Gastroesophageal sphincter (tissue), 4 donors: ENCODE data around the gene RB1. TPM values are rescaled to one million over a fixed set of nuclear protein-coding genes. Genes with fewer than 3 reads are reported as not detected.

ENCODE experiments used
- ATAC-seq: fragments of 150-250 bp; one replicate; pipeline ENCODE4 v1.9.1; 2016; ENCODE audit warnings: mild to moderate bottlenecking, moderate library complexity
- H3K27ac ChIP-seq, 4 donors: fragments of 200-600 bp; sonication (generic) in 3 of 4; 1 replicate in 3 of 4; 2 replicates in 1 of 4; pipeline ENCODE4 v1.5.1; 2016 to 2019
- H3K27me3 ChIP-seq: fragments of 200-600 bp; sonication (generic); one replicate; pipeline ENCODE4 v1.5.1; 2019
- H3K36me3 ChIP-seq, 2 donors: fragments of 200-600 bp; sonication (generic); one replicate each; pipeline ENCODE4 v1.5.1; 2019; ENCODE audit warnings: control low read depth in 1 of 2
- H3K4me1 ChIP-seq, 3 donors: fragments of 200-600 bp; sonication (generic); 1 replicate in 2 of 3; 2 replicates in 1 of 3; pipeline ENCODE4 v1.5.1; 2016 to 2019; ENCODE audit warnings: control low read depth in 2 of 3
- H3K4me3 ChIP-seq, 2 donors: fragments of 200-600 bp; sonication (generic); one replicate each; pipeline ENCODE4 v1.5.1; 2019; ENCODE audit warnings: mild to moderate bottlenecking in 1 of 2, moderate library complexity in 1 of 2
- H3K9me3 ChIP-seq, 3 donors: fragments of 200-600 bp; sonication (generic); one replicate each; pipeline ENCODE4 v1.5.1; 2017 to 2019; ENCODE audit warnings: control low read depth in 2 of 3
- CTCF ChIP-seq, 4 experiments: fragments of 200-600 bp in 2 of 4; fragments of 450-650 bp in 2 of 4; sonication (generic) in 1 of 4; IDR thresholded peaks; one replicate each; pipeline ENCODE4 v1.5.1; 2017 to 2019; ENCODE audit warnings: antibody characterized with exemption in 4 of 4, mild to moderate bottlenecking in 2 of 4, moderate library complexity in 2 of 4
- EP300 ChIP-seq: sonication (generic); formaldehyde crosslinking; IDR thresholded peaks from one replicate; pipeline ENCODE4 v1.6.1; 2017; ENCODE audit warnings: antibody characterized with exemption, mild to moderate bottlenecking
- POLR2A ChIP-seq, 2 donors: fragments of 450-650 bp; IDR thresholded peaks; one replicate each; pipeline ENCODE4 v1.6.1; 2017; ENCODE audit warnings: antibody characterized with exemption in 2 of 2, mild to moderate bottlenecking in 2 of 2, moderate library complexity in 1 of 2
- POLR2AphosphoS5 ChIP-seq: sonication (generic); formaldehyde crosslinking; IDR thresholded peaks from one replicate; pipeline ENCODE4 v1.6.1; 2017; ENCODE audit warnings: antibody characterized with exemption
- WGBS, 2 donors: methylation state at CpG; one replicate each; pipeline ENCODE4 v1.1.5; 2018; ENCODE audit warnings: low coverage in 1 of 2; 5-methylcytosine and 5-hydroxymethylcytosine counted together
- total RNA-seq, 4 donors: library from RNA; depleted of rRNA; stranded (reverse); fragments of >200 nt; gene quantifications; one replicate each; pipeline ENCODE4 v1.1.0, GENCODE V29; 2016

Gene RB1
- total RNA-seq, 4 donors from 2014 or later = 26.5 to 37.2 (median 29.4) TPM

GRCh38 chr13:48486362-48486761 lies 182.8 kb downstream of the RB1 start:
- H3K4me3 ChIP-seq = no peak overlapping the region
- H3K36me3 ChIP-seq = peaks cover 0 to 38% of the 10 kb centered on the region in 2 donors
- H3K27ac ChIP-seq = no peak overlapping the region
- no peak for ATAC-seq
- TF ChIP-seq POLR2AphosphoS5 (no peak), EP300 (no peak), POLR2A (IDR thresholded peaks at IDR 0.05) (no peak), CTCF (IDR thresholded peaks at IDR 0.05) (no peak)
- peaks cover 0 to under 1% (median 0%) of the 10 kb centered on the region in 3 donors for H3K4me1 ChIP-seq
- no peaks in the 10 kb centered on the region for H3K27me3 ChIP-seq
- H3K9me3 ChIP-seq = peaks cover 0 to 6% (median 0%) of the 10 kb centered on the region in 3 donors

GRCh38 chr13:48486836-48487235 lies 183.3 kb downstream of the RB1 start:
- WGBS, 2 donors = 80 to 86% methylated on average over 2 to 5 of the region's 5 CpGs
- peaks cover 0 to 37% of the 10 kb centered on the region in 2 donors for H3K36me3 ChIP-seq
- H3K4me3 ChIP-seq = no peak overlapping the region
- peaks cover 0 to 5% (median 0%) of the 10 kb centered on the region in 3 donors for H3K4me1 ChIP-seq
- peaks cover 0 to 6% (median 0%) of the 10 kb centered on the region in 3 donors for H3K9me3 ChIP-seq
- ATAC-seq = no peak
- H3K27ac ChIP-seq = no peak overlapping the region
- H3K27me3 ChIP-seq = no peaks in the 10 kb centered on the region
- TF ChIP-seq EP300 (no peak), POLR2AphosphoS5 (no peak), CTCF (IDR thresholded peaks at IDR 0.05) (no peak), POLR2A (IDR thresholded peaks at IDR 0.05) (no peak)

GRCh38 chr13:48487968-48488367 lies 184.4 kb downstream of the RB1 start:
- Histone ChIP-seq H3K36me3 (peaks cover 0 to 33% of the 10 kb centered on the region in 2 donors), H3K4me1 (peaks cover 0 to 5% (median 0%) of the 10 kb centered on the region in 3 donors), H3K9me3 (peaks cover 0 to 6% (median 0%) of the 10 kb centered on the region in 3 donors), H3K4me3 (no peak overlapping the region), H3K27ac (no peak overlapping the region), H3K27me3 (no peaks in the 10 kb centered on the region)
- ATAC-seq = no peak
- WGBS, 2 donors = 92 to 100% methylated on average over 2 of the region's 2 CpGs
- TF ChIP-seq POLR2A (IDR thresholded peaks at IDR 0.05) = no peak
- TF ChIP-seq EP300 = no peak
- no peak for TF ChIP-seq POLR2AphosphoS5
- TF ChIP-seq CTCF (IDR thresholded peaks at IDR 0.05) = no peak

GRCh38 chr13:48488995-48489394 lies 185.4 kb downstream of the RB1 start:
- TF ChIP-seq POLR2AphosphoS5 (no peak), POLR2A (IDR thresholded peaks at IDR 0.05) (no peak), CTCF (IDR thresholded peaks at IDR 0.05) (no peak), EP300 (no peak)
- peaks cover 0 to 6% (median 0%) of the 10 kb centered on the region in 3 donors for H3K9me3 ChIP-seq
- no peak overlapping the region for H3K4me3 ChIP-seq
- ATAC-seq = no peak
- no peak overlapping the region for H3K27ac ChIP-seq
- H3K36me3 ChIP-seq = peaks cover 0 to 33% of the 10 kb centered on the region in 2 donors
- H3K4me1 ChIP-seq = peaks cover 0 to 8% (median 5%) of the 10 kb centered on the region in 3 donors
- H3K27me3 ChIP-seq = no peaks in the 10 kb centered on the region

- no peak overlapping the region for H3K4me3 ChIP-seq
- ATAC-seq = no peak
- H3K9me3 ChIP-seq = peaks cover 0 to 6% (median 0%) of the 10 kb centered on the region in 3 donors
- TF ChIP-seq POLR2AphosphoS5 = no peak
- TF ChIP-seq EP300 = no peak
- TF ChIP-seq POLR2A (IDR thresholded peaks at IDR 0.05) = no peak
- TF ChIP-seq CTCF (IDR thresholded peaks at IDR 0.05) = no peak
- H3K27me3 ChIP-seq = no peaks in the 10 kb centered on the region
- H3K4me1 ChIP-seq = peaks cover 0 to 15% (median 5%) of the 10 kb centered on the region in 3 donors
- H3K27ac ChIP-seq = no peak overlapping the region
- peaks cover 0 to 33% of the 10 kb centered on the region in 2 donors for H3K36me3 ChIP-seq
Observed at GRCh38 chr13:48489666-48490065, 186.1 kb downstream of the RB1 start.
